Neutrophil (primary cell): ENCODE results near the gene RDH16.

Source experiments
- H3K27ac ChIP-seq: fragments of 200-600 bp; sonication (generic); 2 replicates; pipeline ENCODE4 v1.5.1; 2016; ENCODE audit warnings: mild to moderate bottlenecking, moderate library complexity
- H3K27me3 ChIP-seq: fragments of 200-600 bp; sonication (generic); 2 replicates; pipeline ENCODE4 v1.6.0; 2016; ENCODE audit warnings: mild to moderate bottlenecking
- H3K36me3 ChIP-seq: fragments of 200-600 bp; sonication (generic); 2 replicates; pipeline ENCODE4 v1.5.1; 2017
- H3K4me1 ChIP-seq, 2 experiments: fragments of 200-600 bp in 1 of 2; sonication (generic) in 1 of 2; 1 replicate in 1 of 2; 2 replicates in 1 of 2; pipeline versions ENCODE4 v1.5.1 to v1.6.1; 2013 to 2016; ENCODE audit warnings: low read depth in 1 of 2, low read length in 1 of 2, mild to moderate bottlenecking in 1 of 2, moderate library complexity in 1 of 2; ENCODE audit not compliant: control insufficient read depth in 1 of 2, insufficient read depth in 1 of 2
- H3K4me3 ChIP-seq, 2 experiments: fragments of 200-600 bp in 1 of 2; sonication (generic) in 1 of 2; 1 replicate in 1 of 2; 2 replicates in 1 of 2; pipeline ENCODE4 v1.5.1; 2013 to 2016; ENCODE audit warnings: low read depth in 1 of 2, low read length in 1 of 2, mild to moderate bottlenecking in 1 of 2, moderate library complexity in 1 of 2
- H3K9me3 ChIP-seq: fragments of 200-600 bp; sonication (generic); 2 replicates; pipeline ENCODE4 v1.5.1; 2016
- TF ChIP-seq, protein P1 (sequence below): fragments of 200-600 bp; sonication (generic); IDR thresholded peaks from 2 replicates; pipeline ENCODE4 v1.5.1; 2016; ENCODE audit warnings: antibody characterized with exemption

Gene RDH16

DNA sequence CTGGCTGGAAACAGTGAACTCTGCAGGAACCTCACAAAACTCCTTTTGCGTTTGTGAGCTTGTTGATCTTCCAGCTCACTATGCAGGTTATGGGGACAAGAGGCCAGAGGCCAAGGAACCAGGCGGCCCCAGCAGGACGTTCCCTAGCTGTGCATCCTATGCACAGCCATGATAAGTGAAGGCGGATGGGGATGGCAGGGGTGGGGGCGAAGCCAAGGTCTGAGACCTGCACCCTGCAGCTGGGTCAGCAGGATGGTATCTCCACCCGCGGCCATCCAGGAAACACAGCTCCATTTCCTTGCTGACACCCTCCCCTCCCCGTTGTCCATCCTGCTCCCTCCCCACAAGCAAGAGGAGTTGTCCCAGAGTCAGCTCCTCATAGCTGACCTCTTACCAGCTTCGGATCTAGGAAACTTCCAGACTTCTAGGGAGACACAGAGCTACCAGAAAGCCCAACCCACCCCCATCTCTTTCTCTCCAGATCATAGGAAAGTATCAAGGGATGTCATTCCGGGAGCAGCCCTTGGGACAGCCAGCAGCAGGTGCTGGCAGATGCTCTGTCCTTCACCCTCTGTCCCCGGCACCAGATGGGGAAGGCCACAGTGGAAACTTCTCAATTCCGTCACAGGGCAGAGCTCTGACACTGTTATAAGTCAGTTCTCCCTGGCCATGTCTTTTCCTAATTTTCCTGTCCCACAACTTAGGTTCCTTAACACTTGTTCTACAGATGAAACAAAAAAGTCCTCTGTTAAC lies 39.6 kb upstream of the RDH16 start:
- Histone ChIP-seq H3K27me3 (no peaks in the 10 kb centered on the region), H3K4me3 (no peak overlapping the region), H3K27ac (no peak overlapping the region), H3K9me3 (no peaks in the 10 kb centered on the region), H3K36me3 (no peaks in the 10 kb centered on the region), H3K4me1 (no peaks in the 10 kb centered on the region)
- TF ChIP-seq, protein P1, sequence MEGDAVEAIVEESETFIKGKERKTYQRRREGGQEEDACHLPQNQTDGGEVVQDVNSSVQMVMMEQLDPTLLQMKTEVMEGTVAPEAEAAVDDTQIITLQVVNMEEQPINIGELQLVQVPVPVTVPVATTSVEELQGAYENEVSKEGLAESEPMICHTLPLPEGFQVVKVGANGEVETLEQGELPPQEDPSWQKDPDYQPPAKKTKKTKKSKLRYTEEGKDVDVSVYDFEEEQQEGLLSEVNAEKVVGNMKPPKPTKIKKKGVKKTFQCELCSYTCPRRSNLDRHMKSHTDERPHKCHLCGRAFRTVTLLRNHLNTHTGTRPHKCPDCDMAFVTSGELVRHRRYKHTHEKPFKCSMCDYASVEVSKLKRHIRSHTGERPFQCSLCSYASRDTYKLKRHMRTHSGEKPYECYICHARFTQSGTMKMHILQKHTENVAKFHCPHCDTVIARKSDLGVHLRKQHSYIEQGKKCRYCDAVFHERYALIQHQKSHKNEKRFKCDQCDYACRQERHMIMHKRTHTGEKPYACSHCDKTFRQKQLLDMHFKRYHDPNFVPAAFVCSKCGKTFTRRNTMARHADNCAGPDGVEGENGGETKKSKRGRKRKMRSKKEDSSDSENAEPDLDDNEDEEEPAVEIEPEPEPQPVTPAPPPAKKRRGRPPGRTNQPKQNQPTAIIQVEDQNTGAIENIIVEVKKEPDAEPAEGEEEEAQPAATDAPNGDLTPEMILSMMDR = no peak

DNA sequence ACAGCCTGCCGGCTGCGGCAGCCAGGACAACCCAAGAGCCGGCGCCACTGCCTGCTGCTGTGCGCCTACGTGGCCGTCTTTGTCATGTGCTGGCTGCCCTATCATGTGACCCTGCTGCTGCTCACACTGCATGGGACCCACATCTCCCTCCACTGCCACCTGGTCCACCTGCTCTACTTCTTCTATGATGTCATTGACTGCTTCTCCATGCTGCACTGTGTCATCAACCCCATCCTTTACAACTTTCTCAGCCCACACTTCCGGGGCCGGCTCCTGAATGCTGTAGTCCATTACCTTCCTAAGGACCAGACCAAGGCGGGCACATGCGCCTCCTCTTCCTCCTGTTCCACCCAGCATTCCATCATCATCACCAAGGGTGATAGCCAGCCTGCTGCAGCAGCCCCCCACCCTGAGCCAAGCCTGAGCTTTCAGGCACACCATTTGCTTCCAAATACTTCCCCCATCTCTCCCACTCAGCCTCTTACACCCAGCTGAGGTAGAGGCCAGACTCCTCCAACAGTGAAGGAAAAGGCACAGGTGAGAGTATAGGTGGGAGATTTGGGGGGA lies 38.6 kb upstream of the RDH16 start:
- Histone ChIP-seq H3K9me3 (no peaks in the 10 kb centered on the region), H3K27me3 (no peaks in the 10 kb centered on the region), H3K4me3 (no peak overlapping the region), H3K36me3 (no peaks in the 10 kb centered on the region), H3K4me1 (peaks cover 0 to 6% of the 10 kb centered on the region in 2 experiments), H3K27ac (no peak overlapping the region)
- TF ChIP-seq, protein P1 = no peak

DNA sequence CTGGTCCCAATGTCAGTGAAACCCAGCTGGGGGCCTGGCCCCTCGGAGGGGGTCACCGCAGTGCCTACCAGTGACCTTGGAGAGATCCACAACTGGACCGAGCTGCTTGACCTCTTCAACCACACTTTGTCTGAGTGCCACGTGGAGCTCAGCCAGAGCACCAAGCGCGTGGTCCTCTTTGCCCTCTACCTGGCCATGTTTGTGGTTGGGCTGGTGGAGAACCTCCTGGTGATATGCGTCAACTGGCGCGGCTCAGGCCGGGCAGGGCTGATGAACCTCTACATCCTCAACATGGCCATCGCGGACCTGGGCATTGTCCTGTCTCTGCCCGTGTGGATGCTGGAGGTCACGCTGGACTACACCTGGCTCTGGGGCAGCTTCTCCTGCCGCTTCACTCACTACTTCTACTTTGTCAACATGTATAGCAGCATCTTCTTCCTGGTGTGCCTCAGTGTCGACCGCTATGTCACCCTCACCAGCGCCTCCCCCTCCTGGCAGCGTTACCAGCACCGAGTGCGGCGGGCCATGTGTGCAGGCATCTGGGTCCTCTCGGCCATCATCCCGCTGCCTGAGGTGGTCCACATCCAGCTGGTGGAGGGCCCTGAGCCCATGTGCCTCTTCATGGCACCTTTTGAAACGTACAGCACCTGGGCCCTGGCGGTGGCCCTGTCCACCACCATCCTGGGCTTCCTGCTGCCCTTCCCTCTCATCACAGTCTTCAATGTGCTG lies 38.0 kb upstream of the RDH16 start:
- H3K36me3 ChIP-seq = no peaks in the 10 kb centered on the region

DNA sequence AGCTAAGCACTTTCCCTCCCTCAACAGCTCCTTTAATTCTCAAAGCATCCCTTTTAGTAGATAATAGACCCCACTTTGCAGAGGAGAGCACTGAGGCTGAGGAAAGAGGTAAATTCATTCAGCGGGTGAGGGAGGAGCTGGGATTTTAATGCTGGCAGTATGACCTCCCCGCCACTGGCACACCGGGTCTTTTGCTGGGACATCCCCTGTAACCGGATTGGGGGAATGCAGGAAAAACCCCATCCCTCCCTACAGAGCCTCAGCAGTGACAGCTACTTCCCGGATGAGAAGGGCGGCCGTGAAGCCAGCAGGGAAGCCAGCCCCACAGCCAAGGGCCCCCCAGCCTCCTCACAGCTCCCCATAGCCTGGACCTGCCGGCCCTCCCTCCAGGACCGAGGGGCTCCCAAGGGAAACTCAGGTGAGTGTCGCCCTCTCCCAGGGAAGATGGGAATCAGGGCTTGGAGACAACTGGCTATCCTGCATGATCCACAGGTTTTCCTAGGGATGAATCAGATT lies 36.9 kb upstream of the RDH16 start:
- Histone ChIP-seq H3K27ac (no peak overlapping the region), H3K4me1 (peaks cover 0 to 6% of the 10 kb centered on the region in 2 experiments), H3K36me3 (no peaks in the 10 kb centered on the region), H3K9me3 (no peaks in the 10 kb centered on the region), H3K27me3 (peaks cover under 1% of the 10 kb centered on the region), H3K4me3 (no peak overlapping the region)
- TF ChIP-seq, protein P1 = no peak

More for the DNA sequence above, 38.0 kb upstream of the RDH16 start:
- no peak overlapping the region for H3K27ac ChIP-seq
- H3K9me3 ChIP-seq = no peaks in the 10 kb centered on the region
- TF ChIP-seq, protein P1 = no peak
- H3K4me3 ChIP-seq = no peak overlapping the region
- no peaks in the 10 kb centered on the region for H3K27me3 ChIP-seq
- H3K4me1 ChIP-seq = peaks cover 0 to 6% of the 10 kb centered on the region in 2 experiments

DNA sequence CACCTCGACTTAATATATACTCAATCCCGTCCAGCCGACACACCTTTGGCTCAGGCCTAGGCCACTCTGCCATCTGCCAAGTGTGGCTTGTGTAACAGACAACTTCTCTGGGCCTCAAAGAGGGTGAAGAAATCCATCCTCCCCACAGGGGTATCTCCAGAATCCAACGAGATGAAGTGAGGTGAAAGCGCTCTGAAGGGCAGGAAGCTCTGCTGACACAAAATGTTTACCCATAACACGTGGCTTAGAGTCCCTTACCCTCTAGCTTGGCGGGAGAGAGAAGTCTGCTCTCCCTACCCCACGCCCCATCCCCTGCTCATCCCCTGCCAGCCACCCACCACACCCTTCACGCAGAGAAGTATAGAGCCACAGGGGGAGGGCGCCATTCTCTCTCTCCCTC lies 35.9 kb upstream of the RDH16 start:
- no peaks in the 10 kb centered on the region for H3K9me3 ChIP-seq
- no peaks in the 10 kb centered on the region for H3K36me3 ChIP-seq
- no peak overlapping the region for H3K4me3 ChIP-seq
- H3K4me1 ChIP-seq = peaks cover under 1 to 6% of the 10 kb centered on the region in 2 experiments
- H3K27me3 ChIP-seq = peaks cover 10% of the 10 kb centered on the region
- TF ChIP-seq, protein P1 = no peak
- H3K27ac ChIP-seq = no peak overlapping the region
